HG03457 (cell line): ENCODE measurements around the gene MYH14.

Experiments used
- ATAC-seq: cut with Tn5 transposase; IDR thresholded peaks from one replicate; pipeline ENCODE4 v1.9.1; 2021; ENCODE audit warnings: moderate number of reproducible peaks; ENCODE audit not compliant: unreplicated experiment

The MYH14 gene

GRCh38 chr19:50192463-50193211 is 10.8 kb upstream of the MYH14 start:
- ATAC-seq = no peak

- ATAC-seq = no peak
Measured at GRCh38 chr19:50195224-50195623, 8.2 kb upstream of the MYH14 start.

GRCh38 chr19:50196322-50196932 is 7.0 kb upstream of the MYH14 start:
- ATAC-seq = no peak

DNA sequence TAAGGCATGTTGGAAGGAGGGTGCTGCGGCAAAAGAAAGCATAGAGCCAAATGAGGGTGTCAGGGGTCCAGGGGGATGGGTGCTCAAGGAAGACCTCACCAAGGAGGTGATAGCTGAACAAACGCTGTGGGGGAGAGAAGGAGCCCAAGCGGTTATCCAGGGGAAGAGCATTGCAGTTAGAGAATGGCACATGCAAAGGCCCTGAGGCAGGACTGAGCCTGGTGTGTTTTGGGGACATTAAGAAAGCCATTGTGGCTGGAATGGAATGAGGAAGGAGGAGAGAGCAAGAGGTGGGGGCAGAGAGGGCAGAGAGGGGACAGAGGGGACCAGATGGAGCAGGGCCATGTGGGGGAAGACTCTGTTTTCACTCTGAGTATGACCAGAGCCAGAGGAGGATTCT is 6.1 kb upstream of the MYH14 start:
- no peak for ATAC-seq

DNA sequence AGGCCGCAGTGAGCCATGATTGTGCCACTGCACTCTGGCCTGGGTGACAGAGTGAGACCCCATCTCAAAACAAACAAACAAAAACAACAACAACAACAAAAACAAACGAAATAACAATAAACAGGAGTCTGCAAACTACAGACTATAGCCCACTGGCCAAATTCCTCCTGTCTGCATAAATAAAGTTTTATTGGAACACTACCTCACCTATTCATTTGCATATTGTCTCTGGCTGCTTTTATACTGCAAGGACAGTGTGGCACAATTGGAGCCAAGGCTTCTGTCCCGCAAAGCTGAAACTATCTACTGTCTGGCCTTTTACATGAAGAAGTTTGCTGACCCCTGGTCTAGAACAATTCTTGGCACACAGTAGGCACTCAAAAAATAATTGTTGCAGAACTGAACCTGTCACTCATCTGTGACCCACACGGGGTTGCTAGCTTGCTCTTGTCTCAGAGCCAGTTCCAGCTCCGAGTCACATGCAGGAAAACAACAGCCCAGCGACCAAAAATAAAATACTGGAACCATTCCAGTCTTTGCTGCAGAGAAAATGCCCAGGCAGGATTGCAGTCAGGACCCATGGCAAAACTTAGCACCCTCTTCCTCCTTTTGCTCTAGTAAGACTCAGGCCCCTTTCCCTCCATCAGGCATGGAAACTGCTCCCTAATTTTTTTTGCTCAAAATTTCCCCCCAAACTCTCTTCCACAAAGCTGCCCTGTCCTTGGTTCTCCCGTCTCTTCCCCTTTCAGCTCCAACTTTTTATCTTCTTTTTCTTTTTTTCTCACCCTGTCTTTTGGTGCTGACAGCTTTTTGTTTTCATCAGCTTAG is 4.8 kb upstream of the MYH14 start:
- ATAC-seq = no peak

- ATAC-seq = no peak
Measured at GRCh38 chr19:50199259-50199555, 4.2 kb upstream of the MYH14 start.

DNA sequence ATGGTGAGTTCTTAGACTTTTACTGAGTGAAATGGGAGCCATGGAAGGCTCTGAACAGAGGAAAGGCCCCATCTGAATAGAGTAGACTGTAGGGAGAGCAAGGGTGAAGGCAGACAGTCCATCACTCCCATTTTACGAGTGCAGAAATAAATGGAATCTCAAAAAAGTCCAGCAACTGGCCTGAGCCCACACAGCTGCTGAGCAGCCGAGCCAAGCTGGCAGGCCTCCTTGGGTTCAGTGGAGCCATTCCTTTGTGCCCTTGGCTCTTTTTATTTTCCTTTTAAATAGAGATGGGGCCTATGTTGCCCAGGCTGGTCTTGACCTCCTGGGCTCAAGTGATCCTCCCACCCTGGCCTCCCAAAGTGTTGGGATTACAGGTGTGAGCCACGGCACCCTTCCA is 1.0 kb upstream of the MYH14 start:
- ATAC-seq = no peak

DNA sequence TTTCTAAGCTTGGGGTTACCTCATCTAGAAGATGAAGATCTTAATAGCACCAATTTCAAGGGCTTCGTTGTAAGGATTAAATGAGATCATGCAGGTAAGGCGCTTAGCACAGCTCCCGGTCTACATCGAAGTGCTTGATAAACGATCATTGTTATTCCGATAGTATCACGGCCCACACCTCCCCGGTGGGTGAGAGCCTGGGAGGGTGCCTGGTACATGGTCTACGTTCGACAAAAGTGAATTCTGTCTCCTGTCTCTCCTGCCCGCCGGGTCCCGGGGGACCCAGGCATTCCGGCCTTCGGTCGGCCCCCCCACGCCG is 501 bp upstream of the MYH14 start:
- no peak for ATAC-seq

- no peak for ATAC-seq
Measured at GRCh38 chr19:50204081-50204428, 633 bp downstream of the MYH14 start.

DNA sequence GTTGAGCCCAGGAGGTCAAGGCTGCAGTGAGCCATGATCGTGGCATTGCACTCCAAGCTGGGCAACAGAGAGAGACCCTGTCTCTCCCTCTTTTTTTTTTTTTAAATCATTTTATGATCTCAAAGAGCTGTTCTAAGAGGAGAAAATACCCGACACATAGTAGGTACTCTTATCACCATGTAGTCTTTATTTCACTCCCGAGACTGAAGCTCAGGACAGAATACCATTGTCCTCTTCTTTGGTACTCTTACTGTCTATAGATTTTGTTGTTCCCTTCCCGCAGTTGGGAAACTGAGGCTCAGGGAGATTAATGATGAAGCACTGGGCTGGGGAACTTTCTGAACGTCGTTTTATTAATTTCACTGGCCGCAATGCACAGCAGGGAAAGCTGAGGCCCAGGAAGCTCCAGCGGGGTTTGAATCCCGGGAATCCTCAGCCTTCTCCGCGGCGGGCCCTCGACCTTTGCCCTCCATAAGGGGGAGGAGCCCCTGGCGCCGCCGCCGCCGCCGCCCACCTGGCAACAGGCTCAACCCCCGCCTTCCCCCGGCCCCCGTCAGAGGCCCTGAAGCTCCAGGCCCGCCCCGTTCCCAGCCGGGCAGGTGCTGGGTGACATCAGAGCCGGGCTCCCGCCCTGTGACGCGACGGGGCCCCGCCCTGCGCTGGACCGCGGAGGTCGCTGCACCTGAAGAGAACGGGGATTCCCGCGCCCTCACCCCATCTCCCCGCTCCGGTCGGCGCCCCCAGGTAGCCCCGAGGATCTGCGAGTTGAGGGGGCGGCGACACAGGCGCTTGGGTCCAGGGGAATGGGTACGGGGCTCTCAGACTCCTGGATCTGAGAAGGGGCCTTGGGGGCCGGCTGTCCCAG is 1.6 kb downstream of the MYH14 start:
- ATAC-seq = no peak

- ATAC-seq = no peak
Measured at GRCh38 chr19:50205681-50206138, 2.3 kb downstream of the MYH14 start.

- ATAC-seq = no peak
Measured at GRCh38 chr19:50206191-50206590, 2.8 kb downstream of the MYH14 start.

DNA sequence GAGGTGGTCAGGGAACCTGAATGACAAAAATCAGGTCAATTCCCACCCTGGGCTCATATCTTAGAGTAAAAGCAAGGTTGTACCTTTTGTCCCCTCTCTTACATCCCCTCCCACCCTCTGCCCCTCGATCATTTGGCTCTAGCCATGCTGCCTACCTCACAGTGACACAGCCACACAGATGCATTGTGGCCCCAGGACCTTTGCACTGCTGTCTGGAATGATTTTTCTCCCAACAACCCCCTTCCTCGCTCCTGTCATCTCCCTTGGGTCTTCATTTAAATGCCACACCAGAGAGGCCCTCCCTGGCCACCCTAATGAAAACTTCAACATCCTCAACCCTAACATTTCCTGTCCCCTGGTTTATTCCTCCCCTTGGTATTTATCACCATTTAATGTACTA is 4.3 kb downstream of the MYH14 start:
- no peak for ATAC-seq

DNA sequence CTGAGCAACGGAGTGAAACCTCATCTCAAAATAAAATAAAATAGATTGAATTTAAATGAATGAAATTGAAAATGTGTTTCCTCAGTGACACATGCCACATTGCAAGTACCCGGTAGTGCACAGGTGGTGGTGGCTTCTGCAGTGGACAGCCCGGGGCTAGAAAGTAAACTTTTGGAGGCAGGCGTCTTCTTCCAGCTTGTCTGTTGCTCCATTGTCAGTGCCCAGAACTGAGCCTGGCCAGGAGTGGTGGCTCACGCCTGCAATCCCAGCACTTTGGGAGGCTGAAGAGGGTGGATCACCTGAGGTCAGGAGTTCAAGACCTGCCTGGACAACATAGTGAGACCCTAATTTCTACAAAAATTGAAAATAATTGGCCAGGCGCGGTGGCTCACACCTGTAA is 5.7 kb downstream of the MYH14 start:
- no peak for ATAC-seq

DNA sequence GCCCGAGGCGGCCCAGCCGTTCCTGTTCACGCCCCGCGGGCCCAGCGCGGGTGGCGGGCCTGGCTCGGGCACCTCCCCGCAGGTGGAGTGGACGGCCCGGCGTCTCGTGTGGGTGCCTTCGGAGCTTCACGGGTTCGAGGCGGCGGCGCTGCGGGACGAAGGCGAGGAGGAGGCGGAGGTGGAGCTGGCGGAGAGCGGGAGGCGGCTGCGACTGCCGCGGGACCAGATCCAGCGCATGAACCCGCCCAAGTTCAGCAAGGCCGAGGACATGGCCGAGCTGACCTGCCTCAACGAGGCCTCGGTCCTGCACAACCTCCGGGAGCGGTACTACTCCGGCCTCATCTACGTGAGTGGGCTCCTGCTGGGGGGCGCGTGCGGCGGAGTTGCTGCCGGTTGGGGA is 7.0 kb downstream of the MYH14 start:
- ATAC-seq = no peak

DNA sequence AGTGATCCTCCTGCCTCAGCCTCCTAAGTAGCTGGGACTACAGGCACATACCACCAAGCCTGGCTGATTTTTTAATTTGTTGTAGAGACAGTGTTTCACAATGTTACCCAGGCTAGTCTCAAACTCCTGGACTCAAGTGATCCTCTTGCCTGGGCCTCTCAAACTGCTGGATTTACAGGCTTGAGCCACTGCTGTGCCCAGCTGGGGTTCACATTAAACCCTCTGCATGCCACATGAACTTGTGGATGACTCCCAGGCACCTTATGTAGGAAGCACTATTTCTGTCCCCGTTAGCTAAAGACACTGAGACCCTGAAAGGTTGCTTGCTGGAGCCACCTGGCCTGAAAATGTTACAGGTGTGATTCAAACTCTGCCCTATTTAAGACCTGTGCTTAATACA is 10.5 kb downstream of the MYH14 start:
- no peak for ATAC-seq

DNA sequence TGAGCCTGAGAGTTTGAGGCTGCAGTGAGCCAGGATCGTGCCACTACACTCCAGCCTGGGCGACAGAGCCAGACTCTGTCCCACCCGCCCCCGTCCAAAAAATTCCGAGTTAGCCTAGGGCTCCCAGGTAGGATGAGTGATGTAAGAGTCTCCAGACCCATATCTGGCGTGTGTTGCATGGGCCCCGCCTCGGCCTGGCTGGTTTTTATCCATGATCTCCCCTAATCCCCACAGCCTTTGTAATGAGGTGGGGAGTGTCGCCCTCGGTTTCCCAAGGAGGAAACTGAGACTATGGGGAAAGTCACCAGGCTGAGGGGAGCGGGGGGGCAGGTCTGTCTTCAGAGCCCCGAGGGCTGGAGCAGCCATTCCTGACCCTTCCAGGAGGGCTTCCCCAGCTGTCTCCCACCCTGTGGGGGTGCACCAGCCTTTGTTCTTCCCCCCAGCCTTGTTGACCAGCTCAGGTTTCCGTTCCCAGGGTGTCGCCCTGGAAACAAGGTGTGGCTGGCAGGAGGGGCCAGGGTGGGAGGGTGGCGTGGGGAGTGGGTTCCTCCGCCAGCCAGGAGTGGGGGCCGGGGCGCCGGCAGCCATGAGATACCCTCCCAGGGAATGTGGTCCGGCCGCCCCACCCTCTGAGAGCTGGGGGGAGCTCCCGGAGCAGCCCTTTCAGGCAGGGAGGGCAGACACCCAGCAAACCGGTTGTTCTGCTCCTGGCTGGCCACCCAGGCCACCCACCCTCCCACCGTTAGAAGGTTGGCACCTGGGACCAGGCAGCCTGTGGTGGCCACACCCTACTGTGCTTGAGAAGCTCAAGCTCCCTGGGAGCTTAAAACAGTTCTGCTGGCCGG is 11.5 kb downstream of the MYH14 start:
- no peak for ATAC-seq

DNA sequence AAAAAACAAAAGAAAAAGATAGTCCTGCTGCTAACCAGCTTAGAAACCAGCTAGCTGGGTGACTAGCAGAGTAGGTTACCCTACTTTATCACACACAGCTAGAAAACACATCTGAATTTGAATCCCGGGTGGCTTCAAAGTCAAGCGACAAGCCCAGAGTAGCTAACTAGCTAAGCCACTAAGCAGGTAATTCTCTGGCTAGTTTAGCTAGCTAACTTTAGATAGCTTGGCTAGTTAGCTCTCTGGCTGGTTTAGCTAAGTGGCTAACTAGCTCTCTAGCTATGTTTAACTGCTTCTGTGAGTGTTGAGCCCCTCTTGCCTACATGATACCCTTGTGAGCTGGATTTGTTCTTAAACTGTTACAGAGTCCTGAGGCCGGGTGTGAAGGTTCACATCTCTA is 12.4 kb downstream of the MYH14 start:
- no peak for ATAC-seq

DNA sequence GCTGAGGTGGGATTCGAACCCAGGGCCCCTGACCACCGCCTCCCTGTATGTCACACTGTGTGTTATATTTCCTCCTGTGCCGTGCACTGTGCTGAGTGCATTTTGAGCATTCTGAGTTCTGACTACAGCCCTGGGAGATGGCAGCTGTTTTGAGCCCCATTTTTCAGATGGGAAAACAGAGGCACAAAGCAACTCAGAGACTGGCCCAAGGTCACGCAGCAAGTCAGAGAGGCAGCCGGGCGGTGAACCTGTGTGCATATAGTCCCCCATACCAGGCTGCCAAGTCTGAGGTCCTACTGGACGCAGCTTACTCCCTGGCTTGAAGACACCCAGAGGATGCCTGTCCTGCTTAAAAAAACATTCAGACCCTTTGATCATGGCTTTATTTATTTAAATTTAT is 17.7 kb downstream of the MYH14 start:
- no peak for ATAC-seq

GRCh38 chr19:50222691-50223438 is 19.4 kb downstream of the MYH14 start:
- ATAC-seq = no peak
